Measurements from ENCODE around the gene IP6K1. TPM values are rescaled to one million over a fixed set of nuclear protein-coding genes. Genes with fewer than 3 reads are reported as not detected.

IP6K1 gene
- total and polyA plus RNA-seq, 10 of the 15 experiments (the other 5 are each of a cell fraction or from before 2014, with no cell fraction given), result 1.3 to 30.6 (median 18.2) TPM

DNA sequence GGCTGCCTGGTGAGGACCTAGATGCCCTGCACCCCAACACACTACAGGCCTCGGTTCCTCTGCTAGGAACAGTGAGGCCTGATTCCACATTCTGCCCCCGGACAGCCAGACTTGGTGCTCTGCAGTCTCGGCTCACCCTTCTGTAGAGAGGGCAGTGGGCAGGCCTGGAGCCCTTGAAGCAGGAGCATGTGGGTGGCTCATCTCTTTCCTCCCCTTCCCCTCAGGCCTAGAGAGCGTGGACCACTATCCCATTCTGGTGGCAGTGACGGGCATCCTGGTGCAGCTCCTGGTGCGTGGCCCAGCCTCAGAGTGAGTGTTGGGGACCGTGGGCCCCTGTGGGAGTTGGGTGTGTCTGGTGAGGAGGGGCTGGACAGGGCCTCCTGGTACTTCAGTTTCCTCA, 70.2 kb downstream of the IP6K1 start:
- ChIA-PET POLR2A (interaction anchor here (0.6 kb wide), 1 partner anchor 184 kb away, joined by 3 read pairs; no protein-coding TSS in a partner anchor), SMC1A (ENCODE audit: uncharacterized antibody, unreplicated experiment) (no interaction called here), RAD21 (ENCODE audit: unreplicated experiment) (no interaction called here), CTCF (no interaction called here)
- Histone ChIP-seq H3K4me3 (no peak overlapping the region), H2AFZ (ENCODE audit: control insufficient read depth, low read depth, low read length) (no peak overlapping the region), H3K9ac (ENCODE audit: control insufficient read depth, insufficient read depth, low read length) (no peak overlapping the region), H4K20me1 (ENCODE audit: control insufficient read depth, insufficient read depth) (no peaks in the 10 kb centered on the region), H3K4me1 (ENCODE audit: control insufficient read depth, insufficient read depth, low read length) (peaks cover 6% of the 10 kb centered on the region), H3K9me3 (replicated peaks; ENCODE audit: control insufficient read depth, insufficient read depth, low read length) (no peaks in the 10 kb centered on the region; the same call in 2 of the 3 replicates), H3K4me2 (ENCODE audit: control insufficient read depth, insufficient read depth) (no peak overlapping the region), H3K79me2 (ENCODE audit: control insufficient read depth, insufficient read depth, low read length) (no peaks in the 10 kb centered on the region), H3K27ac (ENCODE audit: control insufficient read depth, insufficient read depth) (no peak overlapping the region), H3K36me3 (ENCODE audit: control insufficient read depth in 2 of 2, insufficient read depth in 2 of 2, low read length in 1 of 2) (peaks cover under 1 to 7% of the 10 kb centered on the region in 2 experiments; a peak in 3 of 4 replicates), H3K27me3 (replicated peaks in 1 of 2; ENCODE audit: control insufficient read depth in 2 of 2, insufficient read depth in 2 of 2, low read length in 1 of 2) (no peaks in the 10 kb centered on the region)
- no TSS peak for BruUV-seq (replicated peaks)
- no peak for ATAC-seq
- TF ChIP-seq BMI1 (IDR thresholded peaks at IDR 0.05; ENCODE audit: borderline replicate concordance) (no peak), POLR2A (IDR thresholded peaks at IDR 0.05; ENCODE audit: low read depth, low read length) (peak; percentile 74)
- intact Hi-C loops (cut with micrococcal nuclease; ENCODE audit: unreplicated experiment), result no loop called here
- no peak for DNase-seq (ENCODE audit: low read depth, low spot score)
- WGBS (ENCODE audit: insufficient coverage, insufficient replicate concordance, low lambda C conversion rate, missing lambda C conversion rate), result 88% methylated on average over 7 of the region's 7 CpGs
- in situ Hi-C loops (cut with MboI), result no loop called here
- FAIRE-seq, result no peak

DNA sequence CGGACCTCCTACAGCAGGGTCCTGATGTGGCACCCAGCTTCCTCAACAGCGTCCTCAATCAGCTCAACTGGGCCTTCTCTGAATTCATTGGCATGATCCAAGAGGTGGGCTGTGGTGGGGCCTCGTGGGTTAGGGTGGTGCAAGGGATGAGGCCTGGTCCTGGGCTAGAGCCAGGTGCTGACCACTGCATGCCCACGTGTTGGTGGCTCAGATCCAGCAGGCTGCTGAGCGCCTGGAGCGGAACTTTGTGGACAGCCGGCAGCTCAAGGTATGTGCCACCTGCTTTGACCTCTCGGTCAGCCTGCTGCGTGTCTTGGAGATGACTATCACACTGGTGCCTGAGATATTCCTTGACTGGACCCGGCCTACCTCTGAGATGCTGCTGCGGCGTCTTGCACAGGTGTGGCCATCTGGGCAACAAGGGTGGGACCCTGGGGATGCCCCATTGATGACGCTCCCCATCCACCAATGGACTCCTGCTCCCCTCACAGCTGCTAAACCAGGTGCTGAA, 70.7 kb downstream of the IP6K1 start:
- Histone ChIP-seq H3K27me3 (replicated peaks in 1 of 2; ENCODE audit: control insufficient read depth in 2 of 2, insufficient read depth in 2 of 2, low read length in 1 of 2) (no peaks in the 10 kb centered on the region), H3K4me2 (ENCODE audit: control insufficient read depth, insufficient read depth) (no peak overlapping the region), H2AFZ (ENCODE audit: control insufficient read depth, low read depth, low read length) (no peak overlapping the region), H3K79me2 (ENCODE audit: control insufficient read depth, insufficient read depth, low read length) (no peaks in the 10 kb centered on the region), H4K20me1 (ENCODE audit: control insufficient read depth, insufficient read depth) (no peaks in the 10 kb centered on the region), H3K27ac (ENCODE audit: control insufficient read depth, insufficient read depth) (no peak overlapping the region), H3K9me3 (replicated peaks; ENCODE audit: control insufficient read depth, insufficient read depth, low read length) (no peaks in the 10 kb centered on the region; the same call in 2 of the 3 replicates), H3K4me1 (ENCODE audit: control insufficient read depth, insufficient read depth, low read length) (peaks cover 6% of the 10 kb centered on the region), H3K36me3 (ENCODE audit: control insufficient read depth in 2 of 2, insufficient read depth in 2 of 2, low read length in 1 of 2) (peaks cover 0 to 2% of the 10 kb centered on the region in 2 experiments; a peak in 2 of 4 replicates), H3K9ac (ENCODE audit: control insufficient read depth, insufficient read depth, low read length) (no peak overlapping the region), H3K4me3 (no peak overlapping the region)
- TF ChIP-seq HDAC2 (IDR thresholded peaks at IDR 0.05) (no peak), BHLHE40 (IDR thresholded peaks at IDR 0.05; ENCODE audit: borderline replicate concordance in 1 of 2, low read depth in 2 of 2, low read length in 1 of 2) (no peak)
- SMC1A ChIA-PET (ENCODE audit: uncharacterized antibody, unreplicated experiment), result no interaction called here
- no TSS peak for BruUV-seq (replicated peaks)
- in situ Hi-C loops (cut with MboI) (no loop called here), intact Hi-C loops (cut with micrococcal nuclease; ENCODE audit: unreplicated experiment) (no loop called here)
- RAD21 ChIA-PET (ENCODE audit: unreplicated experiment), result no interaction called here
- FAIRE-seq (no peak), ATAC-seq (no peak), DNase-seq (ENCODE audit: low read depth, low spot score) (no peak)
- WGBS (ENCODE audit: insufficient coverage, insufficient replicate concordance, low lambda C conversion rate, missing lambda C conversion rate), result 87% methylated on average over 13 of the region's 13 CpGs
- CTCF ChIA-PET, result no interaction called here
- POLR2A ChIA-PET, result no interaction called here
